ENCODE measurements around the gene ZNF536.

- no peak for TF ChIP-seq POLR2A (IDR thresholded peaks at IDR 0.05)
- no peak for TF ChIP-seq CTCF (IDR thresholded peaks at IDR 0.05)
- no peak for TF ChIP-seq POLR2AphosphoS5 (IDR thresholded peaks at IDR 0.05)
Measured at GRCh38 chr19:30605333-30605732, 233.1 kb downstream of the ZNF536 start.
